Colonic mucosa (tissue), 4 donors: ENCODE data around the gene B4GALNT2. TPM values are rescaled to one million over a fixed set of nuclear protein-coding genes. Genes with fewer than 3 reads are reported as not detected.
A peak's percentile ranks its signal among the peaks of the same experiment; 100 is the strongest.
"Not testable (repeated sequence)": the region's sequence is repeated elsewhere in the genome, so short reads cannot be mapped to it uniquely, and the experiment has no call there.

Experiments
- DNase-seq: peaks from one replicate; pipeline ENCODE4 v3.0.0-alpha.2; 2020
- H3K27ac ChIP-seq: fragments of 200-600 bp; one replicate; pipeline ENCODE4 v1.8.0; 2021
- H3K27me3 ChIP-seq: fragments of 200-600 bp; one replicate; pipeline ENCODE4 v1.8.0; 2021
- H3K36me3 ChIP-seq: fragments of 200-600 bp; one replicate; pipeline ENCODE4 v1.8.0; 2021
- H3K4me1 ChIP-seq: fragments of 200-600 bp; one replicate; pipeline ENCODE4 v1.8.0; 2021; ENCODE audit warnings: mild to moderate bottlenecking
- H3K4me3 ChIP-seq: fragments of 200-600 bp; one replicate; pipeline ENCODE4 v1.8.0; 2021
- H3K9ac ChIP-seq, 2 donors: one replicate each; pipeline ENCODE4 v1.7.0; 2013; ENCODE audit warnings: control low read depth in 2 of 2, low read depth in 2 of 2, low read length in 2 of 2
- H3K9me3 ChIP-seq: fragments of 200-600 bp; one replicate; pipeline ENCODE4 v1.8.0; 2021
- intact Hi-C: fragments of 100-400 bp; cut with DNase I; formaldehyde crosslinking; loops from one replicate; pipeline ENCODE4 v1.14.1; 2022
- total RNA-seq, 2 donors: library from RNA; stranded (reverse); fragmentation: NEBNext Ultra II Directional in 1 of 2; extraction: Animal tissue kit (Norgen Biotek cat#: 25700) in 1 of 2; gene quantifications; one replicate each; pipeline ENCODE4 v1.2.1, GENCODE V29; 2021
- TF ChIP-seq, protein P1 (sequence below): fragments of 200-600 bp; IDR thresholded peaks from one replicate; pipeline ENCODE4 v1.8.0; 2022; ENCODE audit warnings: antibody characterized with exemption, mild to moderate bottlenecking
- donor health status: healthy.
- donor health status: DM: no; HTN: no; CAD: no.
- donor health status: DM: no; HTN: no; CAD: no.

Gene B4GALNT2
- total RNA-seq, 2 donors from 2014 or later: 13.3 to 26.8 TPM

DNA sequence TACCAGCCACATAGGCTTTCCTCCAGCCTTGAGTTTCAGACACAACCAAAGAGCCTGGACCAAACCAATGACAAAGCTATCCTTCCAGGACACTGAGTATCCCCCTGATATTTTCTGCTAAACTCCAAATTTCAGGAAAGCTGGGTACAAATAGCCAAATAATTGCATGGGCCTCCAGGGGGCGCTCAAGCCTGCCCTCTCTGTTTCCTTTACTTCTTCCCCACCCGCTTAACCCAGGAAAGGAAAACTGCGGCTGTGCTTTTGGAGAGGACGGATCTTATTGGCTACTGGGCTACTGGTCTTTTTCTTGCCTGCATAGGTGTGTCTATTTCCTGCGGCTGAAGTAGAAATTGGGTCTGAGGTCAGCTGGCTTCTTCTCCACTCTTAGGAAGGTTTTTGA lies 47.7 kb downstream of the B4GALNT2 start:
- H3K27ac ChIP-seq: no peak overlapping the region

DNA sequence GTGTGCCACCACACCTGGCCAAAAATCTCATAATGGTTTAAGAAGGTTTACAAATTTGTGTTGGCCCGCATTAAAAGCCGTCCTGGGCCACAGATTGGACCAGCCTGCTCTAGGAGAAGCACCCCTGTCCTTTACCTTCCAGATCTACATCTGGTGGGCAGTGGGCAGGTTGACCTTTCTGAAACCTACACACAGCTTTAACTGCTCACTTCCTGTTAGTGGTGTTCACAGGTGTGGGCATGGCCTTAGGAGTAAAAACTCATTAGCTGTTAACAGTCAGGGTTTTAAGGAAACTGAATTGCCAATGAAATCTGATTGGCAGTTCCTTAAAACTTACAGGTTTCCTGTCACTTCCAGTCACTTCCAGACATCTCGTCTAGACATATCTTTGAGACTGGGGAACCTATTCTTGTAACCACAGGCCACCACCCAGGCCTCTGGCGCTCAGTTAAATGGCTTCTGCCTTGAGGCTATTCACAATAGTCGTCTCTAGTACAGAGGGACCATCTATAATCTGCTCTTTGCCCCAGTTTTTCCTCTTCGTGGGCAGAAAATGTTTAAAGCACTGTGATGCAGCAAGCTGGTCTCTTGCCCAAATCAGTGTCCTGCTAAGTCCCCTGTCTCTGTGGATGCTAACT lies 48.5 kb downstream of the B4GALNT2 start:
- no peaks in the 10 kb centered on the region for H3K4me1 ChIP-seq
- intact Hi-C loops: loop anchor here (5.0 kb wide), 1 partner anchor 46 kb away; no protein-coding TSS in a partner anchor
- no peak overlapping the region for H3K4me3 ChIP-seq
- no peaks in the 10 kb centered on the region for H3K27me3 ChIP-seq
- no peaks in the 10 kb centered on the region for H3K36me3 ChIP-seq
- H3K9me3 ChIP-seq: no peaks in the 10 kb centered on the region
- H3K9ac ChIP-seq: no peak overlapping the region
- TF ChIP-seq, protein P1, sequence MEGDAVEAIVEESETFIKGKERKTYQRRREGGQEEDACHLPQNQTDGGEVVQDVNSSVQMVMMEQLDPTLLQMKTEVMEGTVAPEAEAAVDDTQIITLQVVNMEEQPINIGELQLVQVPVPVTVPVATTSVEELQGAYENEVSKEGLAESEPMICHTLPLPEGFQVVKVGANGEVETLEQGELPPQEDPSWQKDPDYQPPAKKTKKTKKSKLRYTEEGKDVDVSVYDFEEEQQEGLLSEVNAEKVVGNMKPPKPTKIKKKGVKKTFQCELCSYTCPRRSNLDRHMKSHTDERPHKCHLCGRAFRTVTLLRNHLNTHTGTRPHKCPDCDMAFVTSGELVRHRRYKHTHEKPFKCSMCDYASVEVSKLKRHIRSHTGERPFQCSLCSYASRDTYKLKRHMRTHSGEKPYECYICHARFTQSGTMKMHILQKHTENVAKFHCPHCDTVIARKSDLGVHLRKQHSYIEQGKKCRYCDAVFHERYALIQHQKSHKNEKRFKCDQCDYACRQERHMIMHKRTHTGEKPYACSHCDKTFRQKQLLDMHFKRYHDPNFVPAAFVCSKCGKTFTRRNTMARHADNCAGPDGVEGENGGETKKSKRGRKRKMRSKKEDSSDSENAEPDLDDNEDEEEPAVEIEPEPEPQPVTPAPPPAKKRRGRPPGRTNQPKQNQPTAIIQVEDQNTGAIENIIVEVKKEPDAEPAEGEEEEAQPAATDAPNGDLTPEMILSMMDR: no peak
- H3K27ac ChIP-seq: no peak overlapping the region
- no peak for DNase-seq

More for the DNA sequence above, 47.7 kb downstream of the B4GALNT2 start:
- intact Hi-C loops: loop anchor here (5.0 kb wide), 1 partner anchor 47 kb away; no protein-coding TSS in a partner anchor
- TF ChIP-seq, protein P1: peak; percentile 81
- H3K4me3 ChIP-seq: no peak overlapping the region
- no peaks in the 10 kb centered on the region for H3K4me1 ChIP-seq
- H3K27me3 ChIP-seq: no peaks in the 10 kb centered on the region
- no peak overlapping the region for H3K9ac ChIP-seq
- no peaks in the 10 kb centered on the region for H3K36me3 ChIP-seq
- DNase-seq: peak; percentile 77
- no peaks in the 10 kb centered on the region for H3K9me3 ChIP-seq

DNA sequence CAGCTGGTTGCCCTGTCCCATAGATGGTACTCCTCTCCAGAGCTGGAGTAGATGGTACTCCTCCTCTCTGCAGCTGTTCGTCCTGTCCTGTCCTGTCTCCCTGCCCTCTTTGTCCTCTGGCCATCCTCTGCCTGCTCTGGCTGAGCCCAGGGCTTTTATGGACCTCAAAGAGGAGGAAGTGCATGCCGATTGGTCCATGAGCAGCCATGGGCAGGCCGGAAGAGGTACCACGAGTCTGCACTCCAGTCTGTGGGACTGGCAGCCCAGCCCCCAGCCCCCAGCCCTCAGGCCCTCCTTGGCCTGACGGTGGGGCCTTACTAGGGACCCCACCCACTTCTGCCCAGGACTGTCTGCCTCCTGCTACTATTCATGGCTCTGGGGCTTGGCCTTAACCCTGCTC lies 50.8 kb downstream of the B4GALNT2 start:
- Histone ChIP-seq H3K36me3 (no peaks in the 10 kb centered on the region), H3K27ac (no peak overlapping the region), H3K4me3 (no peak overlapping the region), H3K9me3 (no peaks in the 10 kb centered on the region), H3K4me1 (no peaks in the 10 kb centered on the region), H3K27me3 (no peaks in the 10 kb centered on the region), H3K9ac (no peak overlapping the region)
- no peak for DNase-seq
- TF ChIP-seq, protein P1: no peak
- intact Hi-C loops: loop anchor here (5.0 kb wide), 1 partner anchor 44 kb away; no protein-coding TSS in a partner anchor

DNA sequence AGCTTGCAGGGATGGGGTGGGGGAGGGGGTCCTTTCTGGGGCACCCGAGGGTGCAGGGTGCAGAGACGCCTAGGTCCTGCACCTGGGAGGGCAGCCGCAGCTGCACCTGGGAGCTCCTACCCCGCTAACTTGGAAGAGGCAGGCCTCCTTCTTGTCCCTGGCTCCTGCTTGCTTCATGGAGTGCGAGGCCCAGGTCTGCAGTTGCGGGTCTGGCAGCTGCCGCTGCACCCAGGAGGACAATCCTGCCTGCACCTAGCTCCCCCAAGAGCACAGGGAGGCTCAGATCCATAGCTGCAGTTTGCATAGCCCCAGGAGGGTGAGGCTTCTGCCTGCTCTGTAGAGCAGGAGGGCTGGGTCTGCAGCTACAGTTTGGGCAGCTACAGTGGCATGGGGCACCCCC lies 51.2 kb downstream of the B4GALNT2 start:
- Histone ChIP-seq H3K27me3 (no peaks in the 10 kb centered on the region), H3K4me1 (no peaks in the 10 kb centered on the region), H3K4me3 (no peak overlapping the region), H3K27ac (no peak overlapping the region), H3K36me3 (no peaks in the 10 kb centered on the region), H3K9ac (no peak overlapping the region), H3K9me3 (no peaks in the 10 kb centered on the region)
- TF ChIP-seq, protein P1: no peak
- intact Hi-C loops: loop anchor here (5.0 kb wide), 1 partner anchor 44 kb away; no protein-coding TSS in a partner anchor
- DNase-seq: no peak

DNA sequence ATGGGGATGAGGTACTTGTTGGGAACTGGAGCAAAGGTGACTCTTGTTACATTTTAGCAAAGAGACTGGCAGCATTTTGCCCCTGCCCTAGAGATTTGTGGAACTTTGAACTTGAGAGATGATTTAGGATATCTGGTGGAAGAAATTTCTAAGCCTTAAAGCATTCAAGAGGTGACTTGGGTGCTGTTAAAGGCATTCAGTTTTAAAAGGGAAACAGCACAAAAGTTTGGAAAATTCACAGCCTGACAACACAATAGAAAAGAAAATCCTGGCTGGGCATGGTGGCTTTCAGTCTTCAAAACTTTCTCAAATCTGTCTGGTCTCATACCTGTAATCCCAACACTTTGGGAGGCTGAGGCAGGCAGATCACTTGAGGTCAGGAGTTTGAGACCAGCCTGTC lies 52.0 kb downstream of the B4GALNT2 start:
- not testable (repeated sequence) for H3K27ac ChIP-seq, H3K4me3 ChIP-seq, H3K4me1 ChIP-seq, DNase-seq, H3K9ac ChIP-seq, H3K9me3 ChIP-seq, H3K27me3 ChIP-seq, H3K36me3 ChIP-seq
- intact Hi-C loops: loop anchor here (5.0 kb wide), 1 partner anchor 43 kb away; no protein-coding TSS in a partner anchor

DNA sequence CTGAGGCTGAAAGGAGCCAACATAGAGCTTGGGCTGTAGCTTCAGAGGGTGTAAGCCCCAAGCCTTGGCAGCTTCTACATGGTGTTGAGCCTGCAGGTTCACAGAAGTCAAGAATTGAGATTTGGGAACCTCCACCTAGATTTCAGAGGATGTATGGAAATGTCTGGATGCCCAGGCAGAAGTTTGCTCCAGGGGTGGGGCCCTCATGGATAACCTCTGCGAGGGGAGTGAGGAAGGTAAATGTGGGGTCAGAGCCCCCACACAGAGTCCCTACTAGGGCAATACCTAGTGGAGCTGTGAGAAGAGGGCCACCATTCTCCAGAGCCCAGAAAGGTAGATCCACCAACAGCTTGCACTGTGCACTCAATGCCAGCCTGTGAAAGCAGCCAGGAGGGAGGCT lies 52.8 kb downstream of the B4GALNT2 start:
- H3K9ac ChIP-seq, H3K27ac ChIP-seq, H3K36me3 ChIP-seq, H3K9me3 ChIP-seq, intact Hi-C loops, H3K4me3 ChIP-seq, H3K4me1 ChIP-seq, H3K27me3 ChIP-seq, DNase-seq: not testable (repeated sequence)
